Hematopoietic multipotent progenitor cell (in vitro differentiated cells): ENCODE results near the gene GGT1. TPM values are rescaled to one million over a fixed set of nuclear protein-coding genes. Genes with fewer than 3 reads are reported as not detected.
A peak's percentile ranks its signal among the peaks of the same experiment; 100 is the strongest.
"Not testable (repeated sequence)": the region's sequence is repeated elsewhere in the genome, so short reads cannot be mapped to it uniquely, and the experiment has no call there.

Experiments used
- DNase-seq, 3 donors: peaks; one replicate each; pipeline ENCODE4 v3.0.0-alpha.2; 2011 to 2015; ENCODE audit warnings: low read depth in 2 of 3, low spot score in 2 of 3
- total RNA-seq: library from RNA; depleted of rRNA; stranded (reverse); fragments of >200 nt; gene quantifications from one replicate; pipeline ENCODE4 v1.2.3, GENCODE V29; 2012

Gene GGT1
- total RNA-seq, 1 donor = 18.6 TPM

- no peak for DNase-seq
These were observed 19.5 kb upstream of the GGT1 start for GRCh38 chr22:24583221-24584165.

- no peak for DNase-seq
These were observed 18.7 kb upstream of the GGT1 start for GRCh38 chr22:24584166-24584790.

- DNase-seq = no peak
These were observed 18.1 kb upstream of the GGT1 start for GRCh38 chr22:24584871-24585411.

- no peak for DNase-seq
These were observed 17.5 kb upstream of the GGT1 start for GRCh38 chr22:24585461-24585860.

- DNase-seq = no peak
These were observed 17.0 kb upstream of the GGT1 start for GRCh38 chr22:24585927-24586546.

- no peak for DNase-seq
These were observed 15.7 kb upstream of the GGT1 start for GRCh38 chr22:24587251-24587650.

GRCh38 chr22:24587948-24588347 is 15.0 kb upstream of the GGT1 start:
- DNase-seq = no peak

GRCh38 chr22:24588381-24588756 is 14.6 kb upstream of the GGT1 start:
- DNase-seq = no peak

- DNase-seq = no peak
These were observed 14.1 kb upstream of the GGT1 start for GRCh38 chr22:24588757-24589481.

- DNase-seq = no peak
These were observed 13.4 kb upstream of the GGT1 start for GRCh38 chr22:24589518-24590030.

GRCh38 chr22:24590596-24591173 is 12.3 kb upstream of the GGT1 start:
- DNase-seq = no peak

- no peak for DNase-seq
These were observed 11.6 kb upstream of the GGT1 start for GRCh38 chr22:24591286-24591830.

- DNase-seq = no peak
These were observed 10.7 kb upstream of the GGT1 start for GRCh38 chr22:24592058-24592850.

- peak in 2 of 3 donors; percentile 65 to 68 for DNase-seq
These were observed 10.0 kb upstream of the GGT1 start, which contains the start of gene LRRC75B for GRCh38 chr22:24592851-24593558. TSS of gene LRRC75B (minus strand) at chr22:24593073. CDS start at chr22:24593039, 34 bp downstream.

GRCh38 chr22:24593559-24593835 is 9.5 kb upstream of the GGT1 start:
- not testable (repeated sequence) for DNase-seq

GRCh38 chr22:24593836-24594568 is 9.0 kb upstream of the GGT1 start:
- no peak for DNase-seq

GRCh38 chr22:24594569-24595120 is 8.3 kb upstream of the GGT1 start:
- no peak for DNase-seq
